Lower leg skin (tissue), 4 donors: Measurements from ENCODE around the gene DENND6B. TPM values are rescaled to one million over a fixed set of nuclear protein-coding genes. Genes with fewer than 3 reads are reported as not detected.
"Not testable (repeated sequence)": the region's sequence is repeated elsewhere in the genome, so short reads cannot be mapped to it uniquely, and the experiment has no call there.

Experiments
- DNase-seq, 2 donors: peaks; one replicate each; pipeline ENCODE4 v3.0.0-alpha.2; 2019; ENCODE audit warnings: low spot score in 2 of 2
- H3K4me3 ChIP-seq: fragments of 200-600 bp; sonication (generic); 2 replicates; pipeline ENCODE4 v1.5.1; 2017; ENCODE audit warnings: mild to moderate bottlenecking, low read depth; ENCODE audit not compliant: poor library complexity, severe bottlenecking
- POLR2A ChIP-seq, 2 donors: fragments of 450-650 bp; IDR thresholded peaks; one replicate each; pipeline ENCODE4 v1.6.1; 2016 to 2017; ENCODE audit warnings: antibody characterized with exemption in 2 of 2, mild to moderate bottlenecking in 1 of 2, moderate library complexity in 1 of 2
- WGBS, 2 donors: methylation state at CpG; one replicate each; pipeline ENCODE4 v1.1.5; 2018; 5-methylcytosine and 5-hydroxymethylcytosine counted together
- intact Hi-C: fragments of 100-400 bp; cut with DNase I; formaldehyde crosslinking; loops from one replicate; pipeline ENCODE4 v1.15.0; 2023; ENCODE audit warnings: low total_unique reads
- total RNA-seq, 4 donors: library from RNA; depleted of rRNA; stranded (reverse); fragments of >200 nt; gene quantifications; one replicate each; pipeline ENCODE4 v1.1.0, GENCODE V29; 2016
- TF ChIP-seq, protein P1 (sequence below), 3 donors: fragments of 450-650 bp; IDR thresholded peaks; one replicate each; pipeline ENCODE4 v1.5.1; 2016; ENCODE audit warnings: antibody characterized with exemption in 3 of 3, mild to moderate bottlenecking in 3 of 3, moderate library complexity in 2 of 3

The DENND6B gene
- total RNA-seq, 4 donors from 2014 or later: 0.97 to 8.8 (median 6.5) TPM

DNA sequence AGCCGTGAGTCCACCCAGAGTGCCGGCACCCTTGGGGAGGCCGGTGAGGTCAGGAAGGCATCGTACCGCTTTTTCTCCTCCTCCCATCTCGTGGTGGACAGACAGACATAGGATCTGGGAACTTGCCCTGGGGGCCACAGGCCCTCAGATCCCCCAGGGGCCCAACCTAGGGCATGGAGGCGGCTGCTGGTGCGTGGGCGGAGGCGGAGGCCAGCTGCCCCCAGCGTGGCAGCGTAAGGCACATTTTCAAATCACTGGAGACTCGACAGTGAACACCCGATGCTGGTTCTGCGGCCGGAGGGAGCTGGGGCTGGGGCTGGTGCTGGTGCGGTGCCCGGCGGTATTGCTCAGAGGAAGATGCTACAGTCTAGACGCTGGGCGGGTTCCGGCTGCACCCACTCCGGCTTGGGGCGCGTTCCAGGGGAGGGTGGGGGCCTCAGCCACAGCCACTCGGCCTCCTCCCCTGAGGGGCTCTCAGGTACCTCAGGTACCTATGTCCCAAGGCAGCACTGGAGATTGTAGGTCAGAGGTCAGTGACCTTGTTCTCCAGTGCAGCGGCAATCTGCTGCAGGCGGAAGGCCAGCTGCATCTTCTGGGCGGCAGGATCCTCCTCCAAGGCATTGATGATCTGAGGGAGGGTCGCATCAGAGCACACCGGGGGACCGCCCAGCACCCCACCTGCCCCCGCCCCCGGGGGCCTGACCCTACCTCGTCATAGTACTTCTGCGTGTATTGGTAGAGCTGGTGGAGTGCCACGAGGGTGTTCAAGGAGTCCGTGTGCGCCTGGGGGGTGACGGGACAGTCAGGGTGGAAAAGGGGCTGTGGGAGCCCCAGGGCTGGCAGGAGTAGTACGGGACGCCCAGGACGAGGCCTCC, 51.4 kb downstream of the DENND6B start:
- TF ChIP-seq, protein P1, sequence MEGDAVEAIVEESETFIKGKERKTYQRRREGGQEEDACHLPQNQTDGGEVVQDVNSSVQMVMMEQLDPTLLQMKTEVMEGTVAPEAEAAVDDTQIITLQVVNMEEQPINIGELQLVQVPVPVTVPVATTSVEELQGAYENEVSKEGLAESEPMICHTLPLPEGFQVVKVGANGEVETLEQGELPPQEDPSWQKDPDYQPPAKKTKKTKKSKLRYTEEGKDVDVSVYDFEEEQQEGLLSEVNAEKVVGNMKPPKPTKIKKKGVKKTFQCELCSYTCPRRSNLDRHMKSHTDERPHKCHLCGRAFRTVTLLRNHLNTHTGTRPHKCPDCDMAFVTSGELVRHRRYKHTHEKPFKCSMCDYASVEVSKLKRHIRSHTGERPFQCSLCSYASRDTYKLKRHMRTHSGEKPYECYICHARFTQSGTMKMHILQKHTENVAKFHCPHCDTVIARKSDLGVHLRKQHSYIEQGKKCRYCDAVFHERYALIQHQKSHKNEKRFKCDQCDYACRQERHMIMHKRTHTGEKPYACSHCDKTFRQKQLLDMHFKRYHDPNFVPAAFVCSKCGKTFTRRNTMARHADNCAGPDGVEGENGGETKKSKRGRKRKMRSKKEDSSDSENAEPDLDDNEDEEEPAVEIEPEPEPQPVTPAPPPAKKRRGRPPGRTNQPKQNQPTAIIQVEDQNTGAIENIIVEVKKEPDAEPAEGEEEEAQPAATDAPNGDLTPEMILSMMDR (IDR thresholded peaks at IDR 0.05): no peak
- TF ChIP-seq POLR2A (IDR thresholded peaks at IDR 0.05): no peak
- WGBS, 2 donors: 74 to 78% methylated on average over 34 to 37 of the region's 43 CpGs
- intact Hi-C loops: loop anchor here (10.0 kb wide), 1 partner anchor 49 kb away; the partner anchor contains the start of gene DENND6B
- H3K4me3 ChIP-seq: no peak overlapping the region
- DNase-seq: no peak

DNA sequence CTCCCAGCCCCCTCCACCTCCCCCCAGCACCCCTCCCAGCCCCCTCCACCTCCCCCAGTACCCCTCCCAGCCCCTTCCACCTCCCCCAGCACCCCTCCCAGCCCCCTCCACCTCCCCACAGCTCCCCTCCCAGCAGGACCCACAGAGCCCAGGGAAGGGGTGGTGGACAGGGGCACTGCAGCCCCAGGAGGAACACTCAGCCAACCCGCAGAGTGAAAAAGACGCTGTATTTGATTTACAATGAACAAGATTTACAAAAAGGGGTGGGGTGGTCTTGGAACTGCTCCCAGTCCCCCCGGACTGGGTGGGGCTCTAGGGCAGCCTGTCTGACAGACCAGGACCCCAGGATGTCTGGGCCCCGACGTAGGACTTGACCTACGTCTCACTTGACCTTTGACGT, 52.0 kb downstream of the DENND6B start:
- no peak overlapping the region for H3K4me3 ChIP-seq
- intact Hi-C loops: loop anchor here (10.0 kb wide), 1 partner anchor 50 kb away; the partner anchor contains the start of gene DENND6B
- WGBS, 2 donors: 41 to 79% methylated on average over 3 to 7 of the region's 7 CpGs
- DNase-seq: no peak
- no peak for TF ChIP-seq POLR2A (IDR thresholded peaks at IDR 0.05)
- TF ChIP-seq, protein P1 (IDR thresholded peaks at IDR 0.05): no peak

DNA sequence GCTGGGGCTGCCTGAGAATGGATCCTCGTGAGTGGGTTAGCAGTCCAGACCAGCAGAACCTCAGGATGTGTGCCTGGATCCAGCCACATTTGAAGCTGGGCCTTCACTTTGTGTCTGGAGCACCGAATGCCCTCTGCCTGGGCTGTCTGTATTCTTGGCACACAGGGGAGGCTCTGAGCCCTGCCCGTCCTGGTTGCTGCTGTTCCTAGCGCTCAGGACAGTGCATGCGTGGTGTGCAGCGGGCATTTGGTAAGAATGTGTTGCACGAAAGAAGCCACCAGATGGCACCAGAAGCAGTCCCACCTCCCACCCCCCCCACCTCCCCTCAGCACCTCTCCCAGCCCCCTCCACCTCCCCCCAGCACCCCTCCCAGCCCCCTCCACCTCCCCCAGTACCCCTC, 52.5 kb downstream of the DENND6B start:
- intact Hi-C loops: loop anchor here (10.0 kb wide), 1 partner anchor 50 kb away; the partner anchor contains the start of gene DENND6B
- DNase-seq: no peak
- TF ChIP-seq, protein P1 (IDR thresholded peaks at IDR 0.05): no peak
- no peak for TF ChIP-seq POLR2A (IDR thresholded peaks at IDR 0.05)
- no peak overlapping the region for H3K4me3 ChIP-seq
- 23 to 27% methylated on average over 7 of the region's 7 CpGs for WGBS, 2 donors

DNA sequence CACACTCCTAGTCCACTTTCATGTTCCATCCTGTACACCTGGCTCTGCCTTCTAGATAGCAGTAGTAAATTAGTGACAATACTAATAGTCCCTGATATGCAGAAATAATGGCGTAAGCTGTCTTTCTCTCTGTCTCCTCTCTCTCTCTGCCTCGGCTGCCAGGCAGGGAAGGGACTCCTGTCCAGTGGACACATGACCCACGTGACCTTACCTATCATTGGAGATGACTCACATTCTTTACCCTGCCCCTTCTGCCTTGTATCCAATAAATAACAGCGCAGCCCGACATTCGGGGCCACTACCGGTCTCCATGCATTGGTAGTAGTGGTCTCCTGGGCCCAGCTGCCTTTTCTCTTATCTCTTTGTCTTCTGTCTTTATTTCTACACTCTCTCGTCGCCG, 53.0 kb downstream of the DENND6B start:
- DNase-seq, H3K4me3 ChIP-seq: not testable (repeated sequence)
- intact Hi-C loops: loop anchor here (10.0 kb wide), 1 partner anchor 51 kb away; the partner anchor contains the start of gene DENND6B
- 80 to 84% methylated on average over 10 of the region's 10 CpGs for WGBS, 2 donors

DNA sequence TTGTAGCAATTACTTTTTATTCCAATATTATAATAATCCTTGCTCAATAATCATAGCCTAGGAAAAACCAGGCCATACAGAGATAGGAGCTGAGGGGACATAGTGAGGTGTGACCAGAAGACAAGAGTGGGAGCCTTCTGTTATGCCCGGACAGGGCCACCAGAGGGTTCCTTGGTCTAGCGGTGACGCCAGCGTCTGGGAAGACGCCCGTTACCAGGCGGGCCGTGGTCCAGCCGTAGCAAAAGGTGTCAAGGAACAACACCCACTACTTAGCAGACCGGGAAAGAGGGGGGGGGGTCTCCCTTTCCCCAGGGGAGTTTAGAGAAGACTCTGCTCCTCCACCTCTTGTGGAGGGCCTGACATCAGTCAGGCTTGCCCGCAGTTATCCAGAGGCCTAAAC, 53.5 kb downstream of the DENND6B start:
- H3K4me3 ChIP-seq, DNase-seq: not testable (repeated sequence)
- 27 to 39% methylated on average over 10 to 11 of the region's 11 CpGs for WGBS, 2 donors
- intact Hi-C loops: loop anchor here (10.0 kb wide), 1 partner anchor 51 kb away; the partner anchor contains the start of gene DENND6B

DNA sequence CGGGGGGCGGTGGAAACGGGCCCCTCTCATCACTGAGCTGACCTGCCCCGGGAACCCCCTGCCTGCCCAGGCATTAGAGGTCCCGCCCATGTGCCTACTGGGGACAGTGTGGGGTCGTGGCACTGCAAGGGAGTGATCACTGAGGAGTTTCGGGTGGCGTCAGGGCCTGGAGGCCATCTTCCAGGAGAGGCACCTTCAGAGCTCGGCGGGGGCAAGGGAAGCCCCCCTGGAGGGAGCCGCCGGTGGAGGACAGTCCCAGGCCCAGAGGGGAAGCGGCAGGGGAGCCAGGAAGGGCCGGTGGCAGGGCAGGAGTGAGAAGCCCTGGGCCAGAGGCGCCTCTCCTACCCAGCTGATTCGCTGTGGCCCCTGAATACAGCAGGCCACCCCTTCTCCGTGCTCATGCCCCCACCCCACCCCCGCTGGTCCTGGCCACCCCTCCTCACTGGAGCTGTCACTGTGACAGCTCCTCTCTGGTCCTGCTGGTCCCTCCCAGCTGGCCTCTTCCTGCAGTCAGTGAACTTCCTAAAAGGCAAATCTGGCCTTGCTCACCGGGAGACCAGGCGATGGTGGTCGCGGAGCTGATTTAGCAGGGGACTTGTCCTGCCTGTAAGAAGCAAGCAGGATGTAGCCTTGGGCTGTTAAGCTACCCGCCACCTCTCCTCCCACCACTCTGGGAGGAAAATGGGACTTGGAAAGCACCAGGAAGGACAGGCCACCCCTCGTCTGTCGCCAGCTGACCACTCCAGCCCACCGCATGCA, 54.6 kb downstream of the DENND6B start:
- no peak for DNase-seq
- no peak for TF ChIP-seq POLR2A (IDR thresholded peaks at IDR 0.05)
- TF ChIP-seq, protein P1 (IDR thresholded peaks at IDR 0.05): no peak
- intact Hi-C loops: loop anchor here (10.0 kb wide), 1 partner anchor 53 kb away; the partner anchor contains the start of gene DENND6B
- WGBS, 2 donors: 46 to 59% methylated on average over 21 to 22 of the region's 26 CpGs
- H3K4me3 ChIP-seq: no peak overlapping the region
